Naive thymus-derived CD4-positive, alpha-beta T cell (primary cell): ENCODE data around the gene CENPT. TPM values are rescaled to one million over a fixed set of nuclear protein-coding genes. Genes with fewer than 3 reads are reported as not detected.

Experiments
- ATAC-seq: fragments of 150-1000 bp; cut with Tn5 transposase; 2 replicates; pipeline ENCODE4 v1.10.0; 2021; ENCODE audit warnings: mild to moderate bottlenecking, moderate library complexity
- CTCF ChIA-PET: fragments of 350-600 bp; sonication (Branson Sonifier 250); formaldehyde crosslinking; loops from one replicate; lab custom pipeline; 2021; ENCODE audit warnings: antibody characterized with exemption; lab: Charles Lee
- POLR2A ChIA-PET: fragments of 350-600 bp; sonication (Branson Sonifier 250); formaldehyde crosslinking; loops from one replicate; lab custom pipeline; 2021; ENCODE audit warnings: antibody characterized with exemption, inconsistent platforms; lab: Charles Lee
- DNase-seq, 9 donors: peaks; one replicate each; pipeline versions ENCODE4 v3.0.0 to v3.0.0-alpha.2; 2020 to 2022; ENCODE audit warnings: mixed read lengths in 1 of 9
- H3K27ac ChIP-seq: one replicate; pipeline ENCODE4 v1.7.0; 2013; ENCODE audit warnings: mild to moderate bottlenecking, low read depth, low read length, moderate library complexity
- H3K27me3 ChIP-seq, 2 donors: one replicate each; pipeline ENCODE4 v1.7.0; 2013; ENCODE audit warnings: low read length in 2 of 2, mild to moderate bottlenecking in 2 of 2, moderate library complexity in 2 of 2; ENCODE audit not compliant: control insufficient read depth in 2 of 2, insufficient read depth in 2 of 2
- H3K36me3 ChIP-seq, 3 experiments: 1 replicate in 2 of 3; 2 replicates in 1 of 3; pipeline ENCODE4 v1.7.0; 2013; ENCODE audit warnings: low read length in 3 of 3, mild to moderate bottlenecking in 3 of 3, moderate library complexity in 1 of 3; ENCODE audit not compliant: insufficient read depth in 3 of 3, control insufficient read depth in 2 of 3
- H3K4me1 ChIP-seq, 2 donors: one replicate each; pipeline ENCODE4 v1.7.0; 2013; ENCODE audit warnings: low read length in 2 of 2, mild to moderate bottlenecking in 2 of 2, moderate library complexity in 1 of 2; ENCODE audit not compliant: control insufficient read depth in 2 of 2, insufficient read depth in 2 of 2
- H3K4me3 ChIP-seq: 2 replicates; pipeline ENCODE4 v1.7.0; 2013; ENCODE audit warnings: mild to moderate bottlenecking, low read length
- H3K9me3 ChIP-seq, 3 experiments: 1 replicate in 2 of 3; 2 replicates in 1 of 3; pipeline ENCODE4 v1.7.0; 2013; ENCODE audit warnings: low read length in 3 of 3; ENCODE audit not compliant: control insufficient read depth in 2 of 3
- H3K27ac Mint-ChIP-seq, 9 donors: one replicate each; pipeline ENCODE4 v1.8.0; 2020 to 2022; ENCODE audit warnings: mixed read lengths in 9 of 9, mild to moderate bottlenecking in 8 of 9, moderate library complexity in 5 of 9, inconsistent platforms in 2 of 9
- H3K27me3 Mint-ChIP-seq, 5 donors: one replicate each; pipeline ENCODE4 v1.8.0; 2021 to 2022; ENCODE audit warnings: mixed read lengths in 5 of 5, mild to moderate bottlenecking in 1 of 5
- H3K36me3 Mint-ChIP-seq, 5 donors: one replicate each; pipeline ENCODE4 v1.8.0; 2020 to 2022; ENCODE audit warnings: mixed read lengths in 5 of 5, mild to moderate bottlenecking in 3 of 5, inconsistent platforms in 1 of 5
- H3K4me1 Mint-ChIP-seq, 7 donors: one replicate each; pipeline ENCODE4 v1.8.0; 2020 to 2022; ENCODE audit warnings: mixed read lengths in 7 of 7, mild to moderate bottlenecking in 3 of 7, inconsistent platforms in 1 of 7
- H3K4me3 Mint-ChIP-seq, 10 donors: one replicate each; pipeline ENCODE4 v1.8.0; 2020 to 2022; ENCODE audit warnings: mild to moderate bottlenecking in 10 of 10, mixed read lengths in 10 of 10, moderate library complexity in 6 of 10, inconsistent platforms in 2 of 10
- H3K9me3 Mint-ChIP-seq, 11 donors: one replicate each; pipeline ENCODE4 v1.8.0; 2020 to 2022; ENCODE audit warnings: mixed read lengths in 11 of 11, mild to moderate bottlenecking in 4 of 11, inconsistent platforms in 1 of 11, moderate library complexity in 1 of 11
- intact Hi-C, 2 donors: fragments of 100-400 bp; cut with micrococcal nuclease; formaldehyde crosslinking; loops; one replicate each; pipeline ENCODE4 v1.15.1; 2023
- polyA plus RNA-seq, 2 donors: library from polyadenylated mRNA; unstranded; fragments of 300-500 nt; fragmentation: Illumina TruSeq; gene quantifications; one replicate each; pipeline ENCODE4 v1.2.3, GENCODE V29; 2021
- total RNA-seq, 6 experiments: library from RNA in 5 of 6; stranded (reverse) in 5 of 6; gene quantifications; 1 replicate in 5 of 6; 2 replicates in 1 of 6; pipeline ENCODE4 v1.2.3 and lab custom pipeline; 2021 to 2026

The CENPT gene
- total and polyA plus RNA-seq, 7 experiments from 2014 or later, result 11.8 to 128 (median 81.3) TPM

- Mint-ChIP-seq H3K4me1 (peaks cover 45 to 84% (median 77%) of the 10 kb centered on the region in 7 donors), H3K36me3 (peaks cover 4 to 50% (median 14%) of the 10 kb centered on the region in 5 donors), H3K4me3 (peak overlapping the region; percentile 48 to 76 (median 66)), H3K27ac (peak overlapping the region in 7 of 9 donors; percentile 12 to 83 (median 76)), H3K9me3 (peaks cover 0 to 2% (median 0%) of the 10 kb centered on the region in 11 donors), H3K27me3 (no peaks in the 10 kb centered on the region)
- no peak overlapping the region for H3K27ac ChIP-seq
- DNase-seq (no peak), ATAC-seq (no peak)
- H3K27me3 ChIP-seq, result no peaks in the 10 kb centered on the region
- H3K9me3 ChIP-seq, result no peaks in the 10 kb centered on the region
- peak overlapping the region; percentile 26 for H3K4me3 ChIP-seq
- intact Hi-C loops, result loop anchor here (10.0 kb wide), 1 partner anchor 644 kb away; the partner anchor contains the start of gene SMPD3 (in 2 of the 2)
- H3K4me1 ChIP-seq, result peaks cover 33 to 42% of the 10 kb centered on the region in 2 donors
- H3K36me3 ChIP-seq, result peaks cover 0 to 24% (median 0%) of the 10 kb centered on the region in 3 experiments
- ChIA-PET POLR2A (interaction anchor here (0.6 to 1.7 kb wide), 7 partner anchors 8 to 531 kb away, joined by 3 to 7 read pairs (median 4); partner anchors contain the start of gene GFOD2), CTCF (interaction anchor here (0.6 to 4.3 kb wide), 6 partner anchors 14 to 280 kb away, joined by 3 to 29 read pairs (median 4); no protein-coding TSS in a partner anchor)
Observed at GRCh38 chr16:67801241-67801640, 46.3 kb downstream of the CENPT start.

GRCh38 chr16:67800338-67800926 is 47.1 kb downstream of the CENPT start:
- Histone ChIP-seq H3K27ac (no peak overlapping the region), H3K9me3 (no peaks in the 10 kb centered on the region), H3K4me3 (no peak overlapping the region), H3K4me1 (peaks cover 28 to 37% of the 10 kb centered on the region in 2 donors), H3K36me3 (peaks cover 0 to 21% (median 0%) of the 10 kb centered on the region in 3 experiments), H3K27me3 (no peaks in the 10 kb centered on the region)
- CTCF ChIA-PET, result interaction anchor here (0.5 to 4.3 kb wide), 3 partner anchors 15 to 280 kb away, joined by 3 to 29 read pairs (median 5); no protein-coding TSS in a partner anchor
- ATAC-seq (peak; percentile 36), DNase-seq (no peak)
- Mint-ChIP-seq H3K27me3 (no peaks in the 10 kb centered on the region), H3K36me3 (peaks cover 4 to 48% (median 14%) of the 10 kb centered on the region in 5 donors), H3K9me3 (peaks cover 0 to 2% (median 0%) of the 10 kb centered on the region in 11 donors), H3K4me3 (peak overlapping the region in 3 of 10 donors; percentile 5 to 76 (median 56)), H3K27ac (peak overlapping the region in 8 of 9 donors; percentile 28 to 78 (median 62)), H3K4me1 (peaks cover 45 to 81% (median 73%) of the 10 kb centered on the region in 7 donors)
- POLR2A ChIA-PET, result interaction anchor here (0.6 to 1.7 kb wide), 3 partner anchors 8 to 217 kb away, joined by 3 to 7 read pairs (median 4); partner anchors contain the start of gene GFOD2
- intact Hi-C loops, result loop anchor here (10.0 kb wide), 1 partner anchor 644 kb away; the partner anchor contains the start of gene SMPD3 (in 2 of the 2)

- Mint-ChIP-seq H3K9me3 (peaks cover 0 to 2% (median 0%) of the 10 kb centered on the region in 11 donors), H3K27ac (peak overlapping the region in 8 of 9 donors; percentile 1 to 75 (median 30)), H3K4me3 (no peak overlapping the region), H3K36me3 (peaks cover 4 to 35% (median 8%) of the 10 kb centered on the region in 5 donors), H3K27me3 (no peaks in the 10 kb centered on the region), H3K4me1 (peaks cover 28 to 50% (median 42%) of the 10 kb centered on the region in 7 donors)
- Histone ChIP-seq H3K9me3 (no peaks in the 10 kb centered on the region), H3K4me3 (no peak overlapping the region), H3K27me3 (no peaks in the 10 kb centered on the region), H3K27ac (no peak overlapping the region), H3K4me1 (peaks cover 3 to 4% of the 10 kb centered on the region in 2 donors), H3K36me3 (peaks cover 0 to 21% (median 0%) of the 10 kb centered on the region in 3 experiments)
- POLR2A ChIA-PET, result interaction anchor here (0.7 to 1.1 kb wide), 2 partner anchors 10 to 11 kb away, joined by 3 to 5 read pairs; partner anchors contain the start of genes RANBP10 and TSNAXIP1
- DNase-seq, result no peak
- intact Hi-C loops, result no loop called here
- no peak for ATAC-seq
- CTCF ChIA-PET, result interaction anchor here (1.2 kb wide), 1 partner anchor 21 kb away, joined by 3 read pairs; no protein-coding TSS in a partner anchor
Observed at GRCh38 chr16:67796099-67796718, 51.3 kb downstream of the CENPT start.

- POLR2A ChIA-PET, result no interaction called here
- DNase-seq (no peak), ATAC-seq (no peak)
- Mint-ChIP-seq H3K36me3 (peaks cover 0 to 9% (median 5%) of the 10 kb centered on the region in 5 donors), H3K27me3 (no peaks in the 10 kb centered on the region), H3K9me3 (no peaks in the 10 kb centered on the region), H3K27ac (peak overlapping the region in 7 of 9 donors; percentile 6 to 71 (median 26)), H3K4me3 (no peak overlapping the region), H3K4me1 (peaks cover 4 to 16% (median 11%) of the 10 kb centered on the region in 7 donors)
- Histone ChIP-seq H3K4me1 (no peaks in the 10 kb centered on the region), H3K9me3 (no peaks in the 10 kb centered on the region), H3K36me3 (no peaks in the 10 kb centered on the region), H3K27ac (no peak overlapping the region), H3K4me3 (no peak overlapping the region), H3K27me3 (no peaks in the 10 kb centered on the region)
- intact Hi-C loops, result no loop called here
- CTCF ChIA-PET, result no interaction called here
Observed at GRCh38 chr16:67790071-67790470, 57.4 kb downstream of the CENPT start.

- no peak for ATAC-seq
- peaks cover 12 to 27% (median 18%) of the 10 kb centered on the region in 7 donors for H3K4me1 Mint-ChIP-seq
- H3K9me3 Mint-ChIP-seq, result no peaks in the 10 kb centered on the region
- ChIA-PET CTCF (interaction anchor here (0.6 to 1.2 kb wide), 2 partner anchors 15 to 990 kb away, joined by 3 to 6 read pairs; no protein-coding TSS in a partner anchor), POLR2A (no interaction called here)
- no peak for DNase-seq
- Histone ChIP-seq H3K27me3 (no peaks in the 10 kb centered on the region), H3K27ac (no peak overlapping the region), H3K9me3 (no peaks in the 10 kb centered on the region), H3K4me1 (peaks cover 0 to 8% of the 10 kb centered on the region in 2 donors), H3K4me3 (no peak overlapping the region), H3K36me3 (no peaks in the 10 kb centered on the region)
- intact Hi-C loops, result no loop called here
- no peaks in the 10 kb centered on the region for H3K27me3 Mint-ChIP-seq
- H3K27ac Mint-ChIP-seq, result peak overlapping the region in 2 of 9 donors; percentile 4 to 14
- peaks cover 0 to 11% (median 8%) of the 10 kb centered on the region in 5 donors for H3K36me3 Mint-ChIP-seq
- H3K4me3 Mint-ChIP-seq, result peak overlapping the region in 1 of 10 donors; percentile 28
Observed at GRCh38 chr16:67786491-67786890, 61.0 kb downstream of the CENPT start.

GRCh38 chr16:67783353-67783725 is 64.2 kb downstream of the CENPT start:
- no peak overlapping the region for H3K4me3 Mint-ChIP-seq
- DNase-seq, result no peak
- H3K27ac ChIP-seq, result no peak overlapping the region
- no peaks in the 10 kb centered on the region for H3K9me3 Mint-ChIP-seq
- no peaks in the 10 kb centered on the region for H3K27me3 Mint-ChIP-seq
- ChIA-PET CTCF (no interaction called here), POLR2A (no interaction called here)
- H3K36me3 ChIP-seq, result no peaks in the 10 kb centered on the region
- peaks cover 28 to 42% (median 37%) of the 10 kb centered on the region in 7 donors for H3K4me1 Mint-ChIP-seq
- H3K9me3 ChIP-seq, result no peaks in the 10 kb centered on the region
- peaks cover 4 to 23% of the 10 kb centered on the region in 2 donors for H3K4me1 ChIP-seq
- H3K27me3 ChIP-seq, result no peaks in the 10 kb centered on the region
- intact Hi-C loops, result no loop called here
- ATAC-seq, result no peak
- H3K4me3 ChIP-seq, result no peak overlapping the region
- H3K27ac Mint-ChIP-seq, result peak overlapping the region in 8 of 9 donors; percentile 10 to 82 (median 51)
- peaks cover 0 to 12% (median 8%) of the 10 kb centered on the region in 5 donors for H3K36me3 Mint-ChIP-seq
